GM23248 (cell line): ENCODE measurements around the gene NOC2L. TPM values are rescaled to one million over a fixed set of nuclear protein-coding genes. Genes with fewer than 3 reads are reported as not detected.

Experiments
- DNase-seq: peaks from one replicate; pipeline ENCODE4 v3.0.0-alpha.2; 2015
- H2AFZ ChIP-seq: fragments of 200-600 bp; sonication (generic); 2 replicates; pipeline ENCODE4 v1.6.1; 2016; ENCODE audit warnings: antibody characterized with exemption
- H3F3A ChIP-seq: fragments of 200-600 bp; sonication (generic); 2 replicates; pipeline ENCODE4 v1.6.1; 2016; ENCODE audit warnings: mild to moderate bottlenecking, antibody characterized with exemption, mixed run types; ENCODE audit not compliant: insufficient read depth
- H3K27ac ChIP-seq: fragments of 200-600 bp; sonication (generic); 2 replicates; pipeline ENCODE4 v1.5.1; 2016; ENCODE audit warnings: mild to moderate bottlenecking
- H3K27me3 ChIP-seq: fragments of 200-600 bp; sonication (generic); replicated peaks from 2 replicates; pipeline ENCODE4 v1.6.1; 2016; ENCODE audit warnings: mild to moderate bottlenecking; ENCODE audit not compliant: insufficient read depth
- H3K36me3 ChIP-seq: fragments of 200-600 bp; sonication (generic); 2 replicates; pipeline ENCODE4 v1.6.1; 2016; ENCODE audit warnings: low read depth, mild to moderate bottlenecking
- H3K4me1 ChIP-seq: fragments of 200-600 bp; sonication (generic); 2 replicates; pipeline ENCODE4 v1.6.1; 2016; ENCODE audit warnings: mild to moderate bottlenecking; ENCODE audit not compliant: insufficient read depth
- H3K4me2 ChIP-seq: fragments of 200-600 bp; sonication (generic); one replicate; pipeline ENCODE4 v1.6.1; 2016; ENCODE audit warnings: mild to moderate bottlenecking; ENCODE audit not compliant: unreplicated experiment
- H3K4me3 ChIP-seq: fragments of 200-600 bp; sonication (generic); 2 replicates; pipeline ENCODE4 v1.5.1; 2016; ENCODE audit warnings: mild to moderate bottlenecking
- H3K79me2 ChIP-seq: fragments of 200-600 bp; sonication (generic); 2 replicates; pipeline ENCODE4 v1.6.1; 2016; ENCODE audit warnings: mild to moderate bottlenecking; ENCODE audit not compliant: insufficient read depth
- H3K9ac ChIP-seq: fragments of 200-600 bp; sonication (generic); 2 replicates; pipeline ENCODE4 v1.6.1; 2016; ENCODE audit warnings: mild to moderate bottlenecking
- H3K9me2 ChIP-seq: fragments of 200-600 bp; sonication (generic); 2 replicates; pipeline ENCODE4 v1.6.1; 2016; ENCODE audit warnings: mixed run types, mild to moderate bottlenecking, moderate library complexity; ENCODE audit not compliant: insufficient read depth
- H3K9me3 ChIP-seq: fragments of 200-600 bp; sonication (generic); one replicate; pipeline ENCODE4 v1.6.1; 2017; ENCODE audit warnings: low read depth
- H4K20me1 ChIP-seq: fragments of 200-600 bp; sonication (generic); 2 replicates; pipeline ENCODE4 v1.6.0; 2016; ENCODE audit not compliant: insufficient read depth
- EZH2 ChIP-seq: fragments of 200-600 bp; sonication (generic); IDR thresholded peaks from 2 replicates; pipeline ENCODE4 v1.6.1; 2018; ENCODE audit warnings: antibody characterized with exemption, mild to moderate bottlenecking; ENCODE audit not compliant: insufficient read depth, poor library complexity, severe bottlenecking
- EZH2phosphoT487 ChIP-seq: fragments of 200-600 bp; sonication (generic); IDR thresholded peaks from 2 replicates; pipeline ENCODE4 v1.6.1; 2018; ENCODE audit warnings: antibody characterized with exemption, moderate library complexity, mild to moderate bottlenecking, low read depth; ENCODE audit not compliant: insufficient read depth
- WGBS, 2 experiments: methylation state at CpG; one replicate each; pipeline ENCODE4 v1.1.6; 2015 to 2017; ENCODE audit warnings: low lambda C conversion rate in 2 of 2, low coverage in 1 of 2; ENCODE audit errors: missing lambda C conversion rate in 2 of 2; 5-methylcytosine and 5-hydroxymethylcytosine counted together
- in situ Hi-C: fragments of 300-500 bp; cut with MboI; formaldehyde crosslinking; loops from 2 replicates; pipeline ENCODE4 v1.15.0; 2020
- polyA plus RNA-seq: library from polyadenylated mRNA; unstranded; fragments of >200 nt; fragmentation: Nextera tagmentation; extraction: Ambion mirVana; gene quantifications from 2 replicates; pipeline ENCODE4 v1.2.1, GENCODE V29; 2016
- total RNA-seq: library from RNA; depleted of rRNA; stranded (reverse); fragments of >200 nt; shearing (Covaris generic); gene quantifications from 2 replicates; pipeline ENCODE4 v1.2.3, GENCODE V29; 2014

Gene NOC2L
- total and polyA plus RNA-seq, 2 experiments from 2014 or later: 64.0 to 67.3 TPM

- no peaks in the 10 kb centered on the region for H3K27me3 ChIP-seq
- H3K9me3 ChIP-seq: no peaks in the 10 kb centered on the region
- DNase-seq: no peak
Observed at GRCh38 chr1:914891-915280, 44.2 kb downstream of the NOC2L start.

GRCh38 chr1:914131-914890, 44.7 kb downstream of the NOC2L start:
- no peak overlapping the region for H3K4me2 ChIP-seq
- DNase-seq: no peak

More at GRCh38 chr1:914891-915280, 44.2 kb downstream of the NOC2L start:
- in situ Hi-C loops: no loop called here
- H3K9me2 ChIP-seq: no peaks in the 10 kb centered on the region
- H3K4me3 ChIP-seq: no peak overlapping the region
- H3K4me2 ChIP-seq: no peak overlapping the region
- H3K27ac ChIP-seq: no peak overlapping the region
- TF ChIP-seq EZH2 (no peak), EZH2phosphoT487 (no peak)
- H3F3A ChIP-seq: 0 out of 2 replicates have a peak, but pooled peaks cover 13% of the 10 kb centered on the region
- H4K20me1 ChIP-seq: no peaks in the 10 kb centered on the region
- H3K4me1 ChIP-seq: peaks cover 24% of the 10 kb centered on the region
- 75 to 78% methylated on average over 5 to 6 of the region's 6 CpGs for WGBS, 2 experiments
- no peaks in the 10 kb centered on the region for H3K79me2 ChIP-seq
- H2AFZ ChIP-seq: no peak overlapping the region
- H3K9ac ChIP-seq: no peak overlapping the region
- no peaks in the 10 kb centered on the region for H3K36me3 ChIP-seq

GRCh38 chr1:913491-914130, 45.4 kb downstream of the NOC2L start:
- TF ChIP-seq EZH2 (no peak), EZH2phosphoT487 (no peak)
- no peaks in the 10 kb centered on the region for H3K79me2 ChIP-seq
- no peaks in the 10 kb centered on the region for H3K9me2 ChIP-seq
- 0 out of 2 replicates have a peak, but pooled peaks cover 13% of the 10 kb centered on the region for H3F3A ChIP-seq
- no peak overlapping the region for H3K9ac ChIP-seq
- no peak overlapping the region for H3K4me2 ChIP-seq
- 64 to 68% methylated on average over 16 of the region's 16 CpGs for WGBS, 2 experiments
- peaks cover 24% of the 10 kb centered on the region for H3K4me1 ChIP-seq
- H3K27me3 ChIP-seq: no peaks in the 10 kb centered on the region
- H3K27ac ChIP-seq: no peak overlapping the region
- no peak overlapping the region for H3K4me3 ChIP-seq
- no peaks in the 10 kb centered on the region for H4K20me1 ChIP-seq
- no peaks in the 10 kb centered on the region for H3K36me3 ChIP-seq
- DNase-seq: no peak
- no peaks in the 10 kb centered on the region for H3K9me3 ChIP-seq
- in situ Hi-C loops: no loop called here
- no peak overlapping the region for H2AFZ ChIP-seq

More at GRCh38 chr1:914131-914890, 44.7 kb downstream of the NOC2L start:
- Histone ChIP-seq H2AFZ (no peak overlapping the region), H3K9me2 (no peaks in the 10 kb centered on the region), H3K27me3 (no peaks in the 10 kb centered on the region), H3K79me2 (no peaks in the 10 kb centered on the region), H3K27ac (no peak overlapping the region), H3F3A (0 out of 2 replicates have a peak, but pooled peaks cover 13% of the 10 kb centered on the region), H3K4me1 (peaks cover 24% of the 10 kb centered on the region), H3K9me3 (no peaks in the 10 kb centered on the region), H4K20me1 (no peaks in the 10 kb centered on the region), H3K4me3 (no peak overlapping the region), H3K9ac (no peak overlapping the region), H3K36me3 (no peaks in the 10 kb centered on the region)
- TF ChIP-seq EZH2phosphoT487: no peak
- TF ChIP-seq EZH2: no peak
- in situ Hi-C loops: no loop called here
- 82 to 84% methylated on average over 17 to 21 of the region's 21 CpGs for WGBS, 2 experiments

GRCh38 chr1:912740-913301, 46.2 kb downstream of the NOC2L start:
- Histone ChIP-seq H3K27me3 (no peaks in the 10 kb centered on the region), H3F3A (0 out of 2 replicates have a peak, but pooled peaks cover 13% of the 10 kb centered on the region), H3K4me1 (peaks cover 24% of the 10 kb centered on the region), H3K27ac (no peak overlapping the region), H3K4me3 (no peak overlapping the region), H3K36me3 (no peaks in the 10 kb centered on the region), H4K20me1 (no peaks in the 10 kb centered on the region), H3K4me2 (no peak overlapping the region), H3K9me2 (no peaks in the 10 kb centered on the region), H2AFZ (no peak overlapping the region), H3K9me3 (no peaks in the 10 kb centered on the region), H3K79me2 (no peaks in the 10 kb centered on the region), H3K9ac (no peak overlapping the region)
- 42 to 47% methylated on average over 23 to 24 of the region's 24 CpGs for WGBS, 2 experiments
- TF ChIP-seq EZH2: no peak
- TF ChIP-seq EZH2phosphoT487: no peak
- DNase-seq: peak; percentile 71
- in situ Hi-C loops: no loop called here
